Fibroblast of lung (primary cell): ENCODE data around the gene NLGN1.

Source experiments
- CTCF ChIP-seq, 2 donors: IDR thresholded peaks in 1 of 2; conservative IDR thresholded peaks in 1 of 2; 1 replicate in 1 of 2; 2 replicates in 1 of 2; pipeline ENCODE4 v1.5.1; 2011 to 2012; ENCODE audit warnings: low read length in 2 of 2, control low read depth in 1 of 2, inconsistent platforms in 1 of 2, low read depth in 1 of 2, mild to moderate bottlenecking in 1 of 2
- EZH2 ChIP-seq: IDR thresholded peaks from 2 replicates; pipeline ENCODE4 v1.5.1; 2012; ENCODE audit warnings: low read length, control low read depth, mild to moderate bottlenecking; ENCODE audit errors: missing control alignments

- TF ChIP-seq CTCF (conservative IDR thresholded peaks at IDR 0.05 in 1 of 2, IDR thresholded peaks at IDR 0.05 in 1 of 2; ENCODE audit: low read depth in 1 of 2, low read length in 2 of 2) (no peak), EZH2 (no peak)
Measured at GRCh38 chr3:174126990-174127758, 729.6 kb downstream of the NLGN1 start.
